Stimulated activated naive CD8-positive, alpha-beta T cell treated with anti-CD3 and anti-CD28 coated beads, Interleukin-15, Interleukin-2, amounts not matched to agents 100 ng/mL and 50 ng/mL, for 24 hours (primary cell): ENCODE data around the gene KLK14.

Experiments
- H3K27ac Mint-ChIP-seq: one replicate; pipeline ENCODE4 v1.8.0; 2021; ENCODE audit warnings: mild to moderate bottlenecking, mixed read lengths
- H3K27me3 Mint-ChIP-seq: one replicate; pipeline ENCODE4 v1.8.0; 2021; ENCODE audit warnings: mixed read lengths
- H3K36me3 Mint-ChIP-seq: one replicate; pipeline ENCODE4 v1.8.0; 2021; ENCODE audit warnings: low read depth, mixed read lengths
- H3K4me1 Mint-ChIP-seq: one replicate; pipeline ENCODE4 v1.8.0; 2021; ENCODE audit warnings: low read depth, mixed read lengths
- H3K4me3 Mint-ChIP-seq: one replicate; pipeline ENCODE4 v1.8.0; 2021; ENCODE audit warnings: mild to moderate bottlenecking, mixed read lengths
- H3K9me3 Mint-ChIP-seq: one replicate; pipeline ENCODE4 v1.8.0; 2021; ENCODE audit warnings: mixed read lengths

KLK14 gene

DNA sequence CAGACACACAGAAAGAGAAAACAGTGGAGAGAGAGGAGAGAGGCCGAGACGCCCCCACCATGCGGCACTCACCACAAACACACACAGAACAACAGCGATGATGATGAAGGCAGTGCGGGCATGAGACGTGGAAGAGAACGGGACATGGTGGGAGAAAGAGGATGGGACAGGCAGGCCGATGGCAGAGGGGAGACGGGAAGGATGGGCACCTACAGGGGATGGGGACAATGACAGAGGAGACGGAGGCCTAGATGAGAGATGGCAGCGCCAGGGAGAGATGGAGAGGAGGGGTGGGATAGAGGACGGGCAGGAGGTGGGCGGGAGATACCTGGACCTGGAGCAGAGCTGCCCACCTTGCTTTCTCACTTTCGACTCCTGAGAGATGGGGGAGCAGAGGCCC is 1.1 kb upstream of the KLK14 start:
- no peaks in the 10 kb centered on the region for H3K36me3 Mint-ChIP-seq
- no peaks in the 10 kb centered on the region for H3K9me3 Mint-ChIP-seq
- H3K4me3 Mint-ChIP-seq, result no peak overlapping the region
- H3K4me1 Mint-ChIP-seq, result no peaks in the 10 kb centered on the region
- H3K27me3 Mint-ChIP-seq, result peaks cover 5% of the 10 kb centered on the region
- H3K27ac Mint-ChIP-seq, result no peak overlapping the region

DNA sequence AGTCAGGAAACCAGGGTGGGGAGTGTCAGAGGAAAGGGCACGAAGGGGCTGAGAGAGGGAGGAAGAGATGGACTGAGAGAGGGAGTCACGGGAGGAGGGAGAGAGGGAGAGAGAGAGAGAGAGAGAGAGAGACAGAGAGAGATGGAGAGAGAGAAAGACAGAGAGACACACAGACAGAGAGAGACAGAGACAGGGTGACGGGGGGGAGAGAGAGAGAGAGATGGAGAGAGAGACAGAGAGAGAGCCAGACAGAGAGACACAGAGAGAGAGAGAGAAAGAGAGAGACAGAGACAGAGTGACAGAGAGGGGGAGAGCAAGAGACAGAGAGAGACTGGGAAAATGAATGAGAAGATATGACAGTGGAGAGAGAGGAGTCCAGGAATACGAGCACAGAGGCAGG is 494 bp upstream of the KLK14 start:
- Mint-ChIP-seq H3K4me3 (no peak overlapping the region), H3K36me3 (no peaks in the 10 kb centered on the region), H3K27me3 (peaks cover 5% of the 10 kb centered on the region), H3K27ac (no peak overlapping the region), H3K9me3 (no peaks in the 10 kb centered on the region), H3K4me1 (no peaks in the 10 kb centered on the region)

DNA sequence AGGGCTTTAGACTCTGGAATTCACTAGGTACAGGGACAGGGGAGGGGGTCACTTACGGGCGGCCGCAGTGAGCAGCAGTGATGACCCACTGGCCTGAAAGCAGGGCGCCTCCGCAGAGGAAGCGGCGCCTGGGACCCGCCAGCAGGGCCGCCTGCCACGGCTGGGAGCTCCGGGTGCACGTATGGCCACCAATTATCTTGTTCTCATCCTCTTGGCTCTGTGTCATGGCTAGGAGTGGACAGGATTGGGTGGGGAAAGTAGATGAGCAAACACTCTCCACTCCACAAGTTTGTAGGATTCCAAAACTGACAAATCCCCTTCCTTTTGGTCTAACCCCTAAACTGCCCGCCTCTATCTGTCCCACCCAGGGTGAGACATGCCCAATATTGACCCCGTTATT is 1.2 kb downstream of the KLK14 start:
- Mint-ChIP-seq H3K27ac (no peak overlapping the region), H3K36me3 (no peaks in the 10 kb centered on the region), H3K9me3 (no peaks in the 10 kb centered on the region), H3K27me3 (peaks cover 5% of the 10 kb centered on the region), H3K4me3 (no peak overlapping the region), H3K4me1 (no peaks in the 10 kb centered on the region)

DNA sequence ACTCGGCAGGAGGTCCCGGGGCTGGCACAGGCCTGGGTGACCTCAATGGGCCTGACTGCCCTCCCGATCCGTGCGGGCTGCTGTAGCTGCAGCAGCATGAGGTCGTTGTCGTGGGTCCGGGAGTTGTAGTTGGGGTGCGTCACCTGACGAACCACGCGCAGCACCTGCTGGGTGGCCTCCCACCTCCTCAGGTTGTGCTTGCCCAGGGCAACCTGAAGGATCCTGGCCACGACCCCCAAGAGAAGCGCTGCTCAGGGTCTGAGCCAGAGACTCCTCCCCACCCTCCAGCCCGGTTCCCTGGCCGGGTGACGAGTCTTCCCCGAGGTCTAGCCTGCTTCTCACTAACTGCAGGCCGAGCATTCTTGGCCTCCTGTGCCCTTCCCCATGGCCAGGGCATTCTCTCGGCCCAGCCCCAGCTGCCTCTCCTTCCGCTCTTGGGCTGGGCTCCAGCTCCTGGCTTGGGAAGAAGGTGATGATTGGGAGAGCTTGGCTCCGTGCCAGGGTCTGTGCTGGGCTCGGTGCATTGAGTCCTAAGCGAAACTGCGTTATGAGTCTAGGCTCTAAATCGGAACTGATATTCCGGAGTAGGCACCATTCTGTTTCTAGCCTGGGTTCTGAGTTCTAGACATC is 3.1 kb downstream of the KLK14 start:
- Mint-ChIP-seq H3K27ac (no peak overlapping the region), H3K4me3 (no peak overlapping the region), H3K27me3 (peaks cover 5% of the 10 kb centered on the region), H3K36me3 (no peaks in the 10 kb centered on the region), H3K4me1 (no peaks in the 10 kb centered on the region), H3K9me3 (no peaks in the 10 kb centered on the region)

DNA sequence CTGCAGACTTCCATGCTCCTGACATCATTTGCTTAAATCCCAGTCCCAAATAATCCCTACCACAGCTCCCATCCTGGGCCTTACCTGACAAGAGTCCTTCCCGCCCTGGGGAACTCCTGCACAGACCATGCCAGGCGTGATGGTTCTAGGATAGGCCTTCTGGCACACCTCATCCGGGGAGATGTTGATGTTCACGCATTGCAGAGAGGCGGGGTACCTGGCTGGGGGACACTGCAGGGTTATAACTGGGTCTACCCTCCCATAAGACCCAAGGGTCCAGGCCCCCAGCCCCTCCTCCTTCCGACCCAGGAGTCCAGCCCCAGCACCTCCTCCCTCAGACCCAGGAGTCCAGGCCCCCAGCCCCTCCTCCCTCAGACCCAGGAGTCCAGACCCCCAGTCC is 4.0 kb downstream of the KLK14 start:
- Mint-ChIP-seq H3K27ac (no peak overlapping the region), H3K4me1 (no peaks in the 10 kb centered on the region), H3K27me3 (peaks cover 5% of the 10 kb centered on the region), H3K4me3 (no peak overlapping the region), H3K36me3 (no peaks in the 10 kb centered on the region), H3K9me3 (peaks cover 7% of the 10 kb centered on the region)

DNA sequence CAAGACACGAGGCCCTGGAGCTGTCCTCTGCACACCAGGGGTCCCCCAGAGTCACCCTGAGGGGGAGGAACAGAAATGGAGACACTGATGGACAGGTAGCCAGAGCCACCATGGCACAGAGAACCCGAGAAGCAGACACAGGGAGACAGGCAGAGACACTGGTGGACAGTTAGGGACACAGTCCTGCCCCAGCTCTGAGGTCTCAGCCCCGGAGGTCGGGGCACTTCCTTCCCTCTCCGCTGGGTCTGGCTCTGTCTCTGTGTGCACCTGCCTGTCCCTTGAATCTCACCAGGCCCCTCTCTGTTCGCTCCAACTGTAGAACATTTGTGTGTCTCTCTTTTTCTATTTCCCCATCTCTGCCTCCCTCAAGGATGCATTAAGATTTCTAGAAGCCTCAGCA is 4.6 kb downstream of the KLK14 start:
- H3K4me3 Mint-ChIP-seq, result no peak overlapping the region
- no peaks in the 10 kb centered on the region for H3K4me1 Mint-ChIP-seq
- H3K27ac Mint-ChIP-seq, result no peak overlapping the region
- no peaks in the 10 kb centered on the region for H3K36me3 Mint-ChIP-seq
- peaks cover 7% of the 10 kb centered on the region for H3K9me3 Mint-ChIP-seq
- no peaks in the 10 kb centered on the region for H3K27me3 Mint-ChIP-seq

DNA sequence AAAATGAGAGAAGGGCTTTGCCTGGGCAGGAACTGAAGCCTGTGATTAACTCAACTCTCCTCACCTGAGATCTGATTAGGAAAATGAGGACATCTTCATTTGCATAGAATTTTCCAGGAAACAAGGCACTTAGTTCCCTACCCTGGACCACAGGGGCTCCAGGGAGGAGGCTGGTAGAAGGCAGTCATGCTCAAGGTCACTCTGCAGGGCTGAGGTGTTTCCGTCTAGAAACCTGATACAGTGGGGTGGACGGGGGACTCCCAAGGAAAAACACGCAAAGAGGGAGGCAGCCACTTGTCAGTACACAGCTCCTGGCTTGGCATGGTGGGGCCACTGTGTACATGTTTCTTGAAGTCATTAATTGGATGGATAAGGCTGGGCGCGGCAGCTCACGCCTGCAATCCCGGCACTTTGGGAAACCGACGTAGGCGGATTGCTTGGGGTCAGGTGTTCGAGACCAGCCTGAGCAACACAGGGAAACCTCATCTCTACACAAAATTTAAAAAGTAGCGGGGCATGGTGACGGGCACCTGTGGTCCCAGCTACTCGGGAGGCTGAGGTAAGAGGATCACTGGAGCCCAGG is 6.0 kb downstream of the KLK14 start:
- Mint-ChIP-seq H3K27ac (no peak overlapping the region), H3K27me3 (no peaks in the 10 kb centered on the region), H3K9me3 (peaks cover 7% of the 10 kb centered on the region), H3K36me3 (no peaks in the 10 kb centered on the region), H3K4me3 (no peak overlapping the region), H3K4me1 (no peaks in the 10 kb centered on the region)

DNA sequence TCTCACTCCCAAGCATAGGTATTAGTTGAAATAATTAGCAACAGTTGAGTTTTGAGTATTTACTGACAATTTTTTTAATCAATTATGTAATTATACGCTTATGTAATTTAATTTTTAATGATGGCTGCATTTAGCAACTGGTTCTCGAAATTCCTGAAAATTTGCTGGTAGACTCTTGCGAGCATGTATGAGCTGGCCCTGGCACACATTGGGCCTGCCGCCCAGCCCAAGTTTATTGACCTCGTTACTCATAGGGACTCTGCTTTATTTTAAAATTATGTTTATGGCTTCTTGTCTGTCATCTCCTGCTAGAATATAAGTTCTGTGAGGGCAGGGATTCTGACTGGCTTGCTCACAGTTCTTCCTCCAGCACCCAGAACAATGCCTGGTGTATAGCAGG is 6.7 kb downstream of the KLK14 start:
- Mint-ChIP-seq H3K36me3 (no peaks in the 10 kb centered on the region), H3K4me1 (no peaks in the 10 kb centered on the region), H3K27ac (no peak overlapping the region), H3K27me3 (no peaks in the 10 kb centered on the region), H3K9me3 (peaks cover 7% of the 10 kb centered on the region), H3K4me3 (no peak overlapping the region)

DNA sequence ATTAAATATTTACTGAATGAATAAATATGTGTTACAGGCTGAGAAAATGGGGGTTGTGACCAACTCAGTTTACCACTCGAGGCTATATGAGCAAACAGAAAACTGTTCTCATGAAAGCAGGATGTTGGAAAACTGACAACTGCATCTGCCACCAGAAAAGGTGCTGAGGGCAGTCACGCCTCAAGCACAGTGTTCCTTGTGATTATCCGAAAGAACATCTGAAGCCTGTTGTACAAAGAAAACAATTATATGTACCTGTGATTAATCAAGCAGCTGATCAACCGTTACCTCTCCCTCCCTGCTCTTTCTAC is 11.6 kb downstream of the KLK14 start:
- Mint-ChIP-seq H3K36me3 (no peaks in the 10 kb centered on the region), H3K9me3 (peaks cover 7% of the 10 kb centered on the region), H3K27me3 (peaks cover 20% of the 10 kb centered on the region), H3K4me1 (no peaks in the 10 kb centered on the region), H3K4me3 (no peak overlapping the region), H3K27ac (no peak overlapping the region)

DNA sequence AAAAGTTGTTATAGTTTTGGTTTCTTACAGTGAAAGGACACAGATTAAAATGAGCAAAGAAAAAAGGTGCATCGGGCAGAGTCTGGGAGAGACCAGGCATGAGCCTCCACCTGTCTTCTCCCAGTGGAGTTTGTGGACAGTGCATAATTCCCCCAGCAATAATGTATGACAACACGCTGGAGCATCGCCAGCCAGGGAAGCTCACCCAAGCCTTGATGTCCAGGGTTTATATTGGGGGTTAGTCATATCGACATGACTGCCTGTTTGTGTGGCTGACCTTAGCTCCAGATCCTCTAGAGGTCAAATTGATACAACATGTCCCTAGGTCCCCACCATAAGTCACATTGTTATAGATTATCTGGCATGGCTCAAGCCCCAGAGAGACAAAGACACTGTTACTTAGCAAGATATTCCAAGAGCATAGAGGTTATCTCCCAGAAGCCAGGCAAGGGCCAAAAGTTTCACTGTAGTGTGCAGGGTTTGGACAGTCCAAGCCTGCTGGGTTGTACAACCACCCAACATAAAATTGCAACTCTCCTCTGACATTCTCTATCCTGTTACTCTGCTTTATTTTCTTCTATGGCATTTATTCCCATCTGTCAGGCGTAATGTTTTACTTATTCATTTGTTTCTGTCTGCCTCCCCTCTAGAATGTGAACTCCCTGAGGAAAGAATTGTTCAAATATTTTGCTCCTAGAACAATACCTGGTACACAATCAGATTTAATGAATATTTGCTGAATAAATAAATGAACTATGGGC is 12.2 kb downstream of the KLK14 start:
- H3K4me1 Mint-ChIP-seq, result no peaks in the 10 kb centered on the region
- peaks cover 7% of the 10 kb centered on the region for H3K9me3 Mint-ChIP-seq
- no peak overlapping the region for H3K4me3 Mint-ChIP-seq
- H3K27ac Mint-ChIP-seq, result no peak overlapping the region
- H3K36me3 Mint-ChIP-seq, result no peaks in the 10 kb centered on the region
- H3K27me3 Mint-ChIP-seq, result peaks cover 24% of the 10 kb centered on the region

DNA sequence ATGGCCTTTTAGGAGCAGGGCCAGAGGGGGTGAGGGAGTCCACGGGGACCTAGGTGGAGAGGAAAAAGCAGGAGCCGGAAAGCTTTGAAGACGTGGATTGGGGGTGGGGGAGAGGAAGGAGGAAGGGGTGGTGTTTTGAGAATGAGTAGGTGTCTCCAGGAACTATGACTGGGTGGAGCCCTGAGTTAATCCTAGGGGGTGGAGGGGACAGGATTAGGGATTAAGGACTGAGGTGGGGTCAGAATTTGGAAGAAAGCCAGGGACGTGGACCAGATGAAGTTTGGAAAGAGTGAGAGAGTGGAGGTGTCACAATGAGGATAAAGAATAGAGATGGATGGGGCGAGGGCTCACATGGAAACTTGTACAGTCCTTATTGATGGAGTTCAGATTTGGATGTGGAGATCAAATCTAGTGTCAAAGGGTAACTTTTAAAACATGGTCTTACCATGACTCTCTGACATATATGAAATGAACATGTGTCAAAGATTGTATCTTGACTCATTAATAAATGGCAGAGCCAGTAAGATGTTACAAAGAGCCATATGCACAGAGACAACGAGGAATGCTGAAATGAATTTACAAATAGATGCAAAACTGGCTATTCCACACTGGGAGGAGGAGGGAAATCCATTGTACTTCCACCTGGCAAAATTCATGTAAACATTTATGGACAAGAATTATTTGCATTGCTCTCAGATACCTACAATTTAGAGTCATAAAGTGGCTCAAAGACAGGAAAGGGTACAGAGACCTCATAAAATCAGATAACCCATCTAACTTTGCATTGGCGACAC is 16.1 kb downstream of the KLK14 start:
- H3K27me3 Mint-ChIP-seq, result peaks cover 49% of the 10 kb centered on the region
- peaks cover under 1% of the 10 kb centered on the region for H3K9me3 Mint-ChIP-seq
- no peak overlapping the region for H3K27ac Mint-ChIP-seq
- H3K4me3 Mint-ChIP-seq, result no peak overlapping the region
- peaks cover 3% of the 10 kb centered on the region for H3K4me1 Mint-ChIP-seq
- H3K36me3 Mint-ChIP-seq, result no peaks in the 10 kb centered on the region

DNA sequence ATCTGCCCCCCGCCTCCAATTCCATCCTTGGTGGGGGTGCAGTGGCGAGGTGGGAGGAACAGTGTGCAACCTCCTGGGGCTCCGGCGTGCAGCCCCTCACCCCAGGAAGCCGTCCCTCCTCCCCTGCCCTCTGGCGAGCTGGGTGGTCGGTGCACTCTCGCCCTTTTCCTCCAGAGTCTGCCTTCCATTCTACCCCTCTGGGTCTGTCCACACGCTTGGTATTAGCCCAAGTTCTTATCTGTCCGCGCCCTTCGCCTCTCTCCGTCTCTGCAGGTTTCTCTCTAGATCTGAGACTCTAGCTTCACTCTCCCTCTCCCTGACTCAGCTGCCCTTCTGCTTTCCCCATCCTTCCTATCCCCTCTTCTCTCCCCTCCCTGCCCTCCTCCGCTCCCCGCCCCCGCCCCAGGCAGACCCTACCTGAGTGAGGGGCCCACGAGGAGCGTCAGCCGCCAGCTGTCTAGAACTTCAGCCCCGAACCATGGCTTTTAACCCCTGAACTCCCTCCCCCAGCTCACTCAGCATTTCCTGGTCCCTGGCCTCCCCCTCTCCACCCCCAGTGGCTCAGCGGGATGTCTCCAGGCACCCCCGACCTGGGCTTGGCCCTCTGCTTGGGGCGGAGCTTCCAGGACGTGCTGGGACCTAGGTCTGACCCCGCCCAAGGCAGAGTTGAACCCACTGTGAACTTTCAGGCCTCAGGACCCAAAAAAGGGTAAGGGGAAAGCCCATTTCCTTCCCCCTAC is 17.3 kb downstream of the KLK14 start:
- H3K4me3 Mint-ChIP-seq, result peak overlapping the region; percentile 10
- no peaks in the 10 kb centered on the region for H3K36me3 Mint-ChIP-seq
- peaks cover 3% of the 10 kb centered on the region for H3K4me1 Mint-ChIP-seq
- peaks cover 5% of the 10 kb centered on the region for H3K9me3 Mint-ChIP-seq
- peaks cover 54% of the 10 kb centered on the region for H3K27me3 Mint-ChIP-seq
- no peak overlapping the region for H3K27ac Mint-ChIP-seq

DNA sequence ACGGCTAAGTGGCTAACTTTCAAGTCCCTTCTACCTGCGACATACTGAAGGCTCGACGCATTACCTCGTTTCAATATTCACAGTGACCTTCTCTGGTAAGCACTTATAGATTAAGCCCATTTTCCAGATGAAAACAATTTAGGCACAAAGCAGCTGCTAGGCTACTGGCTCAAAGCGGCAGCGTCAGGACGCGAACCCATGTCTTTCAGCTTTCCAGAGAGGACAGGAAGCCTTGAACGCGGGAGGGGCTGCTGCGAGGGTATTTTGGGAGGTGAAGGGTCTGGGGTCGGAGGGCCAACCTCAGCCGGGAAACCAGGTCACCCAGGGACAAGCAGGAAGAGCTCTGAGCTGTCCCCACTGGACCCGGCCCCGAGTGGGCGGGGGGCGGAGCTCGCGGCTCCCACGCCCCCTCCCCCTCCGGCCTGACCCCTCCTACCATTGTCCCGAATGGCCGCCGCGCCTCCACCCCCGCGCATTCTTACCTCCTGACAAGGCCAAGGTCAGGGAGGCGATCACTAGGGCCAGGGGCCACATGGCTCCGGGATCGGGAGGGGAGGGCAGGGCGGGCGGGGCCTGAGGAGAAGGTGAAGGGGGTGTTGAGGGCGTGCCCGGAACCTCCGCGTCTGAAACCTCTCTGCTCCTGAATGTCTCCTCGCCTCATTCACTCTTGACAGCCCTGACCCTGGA is 18.0 kb downstream of the KLK14 start, which contains the start of gene KLK13:
Gene KLK13 (minus strand): TSS at position 559 of the 687 bp plus-strand sequence. CDS start 25 bp downstream, at position 534.
- peaks cover 3% of the 10 kb centered on the region for H3K4me1 Mint-ChIP-seq
- H3K27me3 Mint-ChIP-seq, result peaks cover 54% of the 10 kb centered on the region
- H3K36me3 Mint-ChIP-seq, result no peaks in the 10 kb centered on the region
- H3K27ac Mint-ChIP-seq, result no peak within 1 kb of the TSS
- H3K9me3 Mint-ChIP-seq, result peaks cover 5% of the 10 kb centered on the region
- H3K4me3 Mint-ChIP-seq, result peak within 1 kb of the TSS; percentile 10

DNA sequence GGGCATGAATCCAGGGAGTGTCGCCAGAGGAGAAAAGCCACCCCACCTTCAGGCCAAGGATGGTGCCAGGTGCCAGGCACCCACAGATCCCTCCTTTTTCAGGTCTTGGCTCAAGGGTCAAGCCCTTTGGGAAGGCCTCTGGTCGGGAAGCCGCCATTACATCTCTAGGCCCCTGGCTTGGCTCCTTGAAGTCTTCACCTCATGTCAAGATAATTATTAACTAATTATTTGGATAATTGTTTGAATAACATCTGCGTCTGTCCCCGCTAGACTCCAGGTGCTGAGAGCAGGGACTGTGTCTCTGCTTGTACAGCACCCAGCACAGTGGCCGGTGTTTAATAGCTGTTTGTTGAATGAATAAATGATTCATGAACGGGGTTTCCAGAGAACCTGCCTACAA is 19.0 kb downstream of the KLK14 start:
- peaks cover 5% of the 10 kb centered on the region for H3K9me3 Mint-ChIP-seq
- H3K27me3 Mint-ChIP-seq, result peaks cover 54% of the 10 kb centered on the region
- H3K36me3 Mint-ChIP-seq, result no peaks in the 10 kb centered on the region
- no peak overlapping the region for H3K4me3 Mint-ChIP-seq
- no peak overlapping the region for H3K27ac Mint-ChIP-seq
- peaks cover 3% of the 10 kb centered on the region for H3K4me1 Mint-ChIP-seq
